HG02970 (cell line): ENCODE results near the gene CPNE4.
"Not testable (repeated sequence)": the region's sequence is repeated elsewhere in the genome, so short reads cannot be mapped to it uniquely, and the experiment has no call there.

Source experiments
- ATAC-seq: cut with Tn5 transposase; IDR thresholded peaks from one replicate; pipeline ENCODE4 v1.9.1; 2021; ENCODE audit warnings: mild to moderate bottlenecking, moderate library complexity, moderate number of reproducible peaks; ENCODE audit not compliant: unreplicated experiment, low FRiP score

Gene CPNE4

DNA sequence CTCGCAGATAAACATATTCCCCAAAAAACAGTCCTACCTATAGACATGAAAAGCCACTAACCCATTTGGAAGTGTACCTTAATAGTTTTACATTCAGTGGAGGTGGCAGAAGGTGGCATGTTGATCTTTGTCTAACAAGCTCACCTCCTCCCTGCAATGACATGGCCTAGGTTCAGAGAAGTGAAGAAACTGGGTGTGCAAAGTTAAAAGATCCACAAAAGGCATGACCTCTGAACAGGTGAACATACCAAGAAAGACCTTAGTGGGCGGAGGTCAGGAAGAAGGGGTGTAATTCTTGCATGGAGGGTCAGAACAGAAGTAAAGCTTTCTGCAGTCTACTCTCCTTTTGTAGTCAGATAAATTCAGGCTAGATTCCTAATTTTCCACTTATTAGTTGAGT lies 532.9 kb downstream of the CPNE4 start:
- no peak for ATAC-seq

DNA sequence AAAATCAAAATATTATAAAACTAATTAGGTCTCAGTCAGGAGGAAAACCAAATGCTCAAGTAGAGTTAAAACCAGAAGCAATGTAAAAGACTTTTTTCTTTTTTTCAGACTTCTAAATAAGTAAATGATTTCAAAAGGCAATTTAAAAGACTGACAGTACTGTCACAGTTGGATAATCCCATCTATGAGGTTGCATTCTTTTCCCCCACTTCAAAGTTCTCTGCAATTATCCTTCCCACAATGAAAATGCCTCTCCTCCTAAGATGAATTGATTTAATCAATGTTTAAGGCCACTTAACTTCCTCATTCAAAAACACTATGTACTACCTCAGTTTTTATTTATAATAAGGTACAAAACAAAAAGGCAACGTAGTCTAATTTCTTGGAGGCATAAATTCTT lies 540.1 kb downstream of the CPNE4 start:
- ATAC-seq, result no peak

DNA sequence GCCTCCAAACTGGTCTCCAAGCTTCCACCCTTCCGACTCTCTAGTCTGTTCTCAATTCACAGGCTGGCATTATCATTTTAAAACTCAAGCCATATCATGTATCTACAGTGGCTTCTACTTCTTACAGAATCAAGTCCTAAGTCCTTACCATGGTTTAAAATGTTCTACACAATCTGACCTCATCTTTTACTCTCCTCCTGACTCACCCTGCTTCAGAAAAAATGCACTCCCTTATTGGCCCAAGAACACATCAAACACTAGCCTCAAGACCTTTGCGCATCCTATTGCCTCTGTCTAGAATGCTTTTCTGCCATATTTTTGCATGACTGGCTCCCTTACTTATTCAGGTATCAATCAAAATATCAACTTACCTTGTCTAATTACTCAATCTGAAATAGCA lies 543.0 kb downstream of the CPNE4 start:
- no peak for ATAC-seq

DNA sequence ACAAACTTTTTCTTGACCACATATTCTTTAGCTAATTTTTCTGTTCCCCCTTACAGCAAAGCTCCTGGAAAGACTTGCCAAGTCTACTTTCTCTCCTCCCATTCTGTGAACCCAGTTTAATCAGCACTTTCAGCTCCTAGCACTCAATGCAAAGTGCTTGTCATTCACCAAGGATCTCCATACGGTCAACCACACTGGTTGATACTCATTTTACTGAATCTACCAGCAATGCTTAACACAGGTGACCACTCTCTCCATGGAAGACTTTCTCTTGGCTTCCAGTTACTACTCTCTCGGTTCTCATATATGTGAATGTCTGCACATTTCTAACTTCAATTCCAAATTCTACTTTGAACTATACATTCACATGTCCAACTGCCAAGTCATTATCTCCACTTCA lies 543.7 kb downstream of the CPNE4 start:
- no peak for ATAC-seq

DNA sequence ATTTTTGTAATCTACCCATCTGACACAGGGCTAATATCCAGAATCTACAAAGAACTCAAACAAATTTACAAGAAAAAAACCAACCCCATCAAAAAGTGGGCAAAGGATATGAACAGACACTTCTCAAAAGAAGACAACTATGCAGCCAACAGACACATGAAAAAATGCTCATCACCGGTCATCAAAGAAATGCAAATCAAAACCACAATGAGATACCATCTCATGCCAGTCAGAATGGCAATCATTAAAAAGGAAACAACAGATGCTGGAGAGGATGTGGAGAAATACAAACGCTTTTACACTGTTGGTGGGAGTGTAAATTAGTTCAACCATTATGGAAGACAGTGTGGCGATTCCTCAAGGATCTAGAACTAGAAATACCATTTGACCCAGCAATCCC lies 548.3 kb downstream of the CPNE4 start:
- not testable (repeated sequence) for ATAC-seq

DNA sequence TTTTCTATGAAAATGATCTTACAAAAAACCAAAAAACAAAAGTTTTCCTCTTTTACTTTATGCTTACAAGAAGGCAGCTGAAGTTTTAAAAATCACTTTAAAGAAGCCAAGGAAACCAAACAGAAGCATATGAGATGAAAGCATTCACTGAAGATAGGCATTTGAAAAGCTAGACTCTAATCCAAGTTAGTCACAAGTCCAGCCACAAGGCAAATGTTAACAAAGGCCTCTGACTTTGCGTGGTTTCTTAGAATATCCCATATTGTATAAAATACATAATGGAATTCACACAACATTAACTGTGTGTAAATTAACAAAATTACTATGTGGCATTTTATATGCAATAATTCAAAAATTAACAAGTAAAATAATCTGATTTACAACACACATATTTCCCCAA lies 549.7 kb downstream of the CPNE4 start:
- ATAC-seq, result no peak

DNA sequence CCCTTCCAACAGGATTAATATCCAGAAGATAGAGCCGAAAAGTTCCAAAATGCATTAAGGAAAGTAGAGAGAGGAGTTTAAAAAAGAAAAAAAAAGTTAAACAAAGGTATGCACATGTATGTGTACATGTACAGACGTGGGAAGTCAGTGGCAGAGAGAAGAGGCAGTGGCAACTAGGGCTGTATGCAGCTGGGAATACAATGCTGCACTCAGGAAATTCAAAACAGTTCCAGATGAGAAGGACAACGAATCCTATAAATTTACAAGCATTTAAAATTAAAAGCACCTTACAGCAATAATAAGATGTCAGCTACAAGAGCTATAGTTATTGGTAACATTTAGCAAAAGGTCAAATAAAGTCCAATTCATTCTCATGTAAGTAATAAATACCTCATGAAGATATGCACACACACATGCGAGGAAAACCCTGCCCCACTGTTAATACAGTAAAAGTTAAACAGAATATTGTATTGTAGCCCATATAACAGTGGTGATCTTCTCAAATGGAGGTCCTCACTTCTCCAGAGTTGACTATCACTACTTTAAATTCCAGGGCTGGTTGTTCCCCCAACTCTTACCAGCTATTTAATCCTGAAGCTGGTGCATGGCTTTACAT lies 550.2 kb downstream of the CPNE4 start:
- no peak for ATAC-seq
